CD4-positive, alpha-beta T cell (primary cell): ENCODE results near the gene PIK3R1. TPM values are rescaled to one million over a fixed set of nuclear protein-coding genes. Genes with fewer than 3 reads are reported as not detected.

Experiments
- ATAC-seq: fragments of 200-7000 bp; cut with Tn5 transposase; one replicate; pipeline ENCODE4 v1.10.0; 2022; ENCODE audit warnings: mild to moderate bottlenecking; ENCODE audit not compliant: poor library complexity
- CTCF ChIA-PET: fragments of 350-600 bp; sonication (Branson Sonifier 250); formaldehyde crosslinking; loops from one replicate; lab custom pipeline; 2021; ENCODE audit warnings: antibody characterized with exemption, inconsistent platforms; lab: Charles Lee
- POLR2A ChIA-PET: fragments of 350-600 bp; sonication (Branson Sonifier 250); formaldehyde crosslinking; loops from one replicate; lab custom pipeline; 2021; ENCODE audit warnings: antibody characterized with exemption, inconsistent platforms; lab: Charles Lee
- DNase-seq, 14 experiments: peaks; one replicate each; pipeline ENCODE4 v3.0.0-alpha.2; 2013 to 2020; ENCODE audit warnings: mixed read lengths in 2 of 14
- H3K27ac ChIP-seq, 2 donors: one replicate each; pipeline versions ENCODE4 v1.5.1 to v1.7.0; 2013; ENCODE audit warnings: low read length in 2 of 2, low read depth in 1 of 2, mild to moderate bottlenecking in 1 of 2
- H3K27me3 ChIP-seq, 2 experiments: 1 replicate in 1 of 2; 2 replicates in 1 of 2; pipeline versions ENCODE4 v1.6.1 to v1.7.0; 2013; ENCODE audit warnings: low read length in 2 of 2, control low read depth in 1 of 2, mild to moderate bottlenecking in 1 of 2, moderate library complexity in 1 of 2; ENCODE audit not compliant: insufficient read depth in 2 of 2, control insufficient read depth in 1 of 2
- H3K36me3 ChIP-seq: one replicate; pipeline ENCODE4 v1.6.1; 2013; ENCODE audit warnings: low read length, control low read depth; ENCODE audit not compliant: insufficient read depth
- H3K4me1 ChIP-seq: one replicate; pipeline ENCODE4 v1.6.1; 2013; ENCODE audit warnings: low read length, control low read depth; ENCODE audit not compliant: insufficient read depth
- H3K4me3 ChIP-seq: one replicate; pipeline ENCODE4 v1.5.1; 2013; ENCODE audit warnings: mild to moderate bottlenecking, low read length, moderate library complexity
- H3K9me3 ChIP-seq, 2 experiments: 1 replicate in 1 of 2; 2 replicates in 1 of 2; pipeline versions ENCODE4 v1.6.1 to v1.7.0; 2013; ENCODE audit warnings: low read length in 2 of 2, mild to moderate bottlenecking in 2 of 2, control low read depth in 1 of 2, moderate library complexity in 1 of 2; ENCODE audit not compliant: control insufficient read depth in 1 of 2, insufficient read depth in 1 of 2
- H3K27ac Mint-ChIP-seq: one replicate; pipeline ENCODE4 v1.8.0; 2020; ENCODE audit warnings: mixed read lengths
- H3K27me3 Mint-ChIP-seq: one replicate; pipeline ENCODE4 v1.8.0; 2021; ENCODE audit warnings: mixed read lengths
- H3K36me3 Mint-ChIP-seq: one replicate; pipeline ENCODE4 v1.8.0; 2021; ENCODE audit warnings: low read depth, mixed read lengths
- H3K4me1 Mint-ChIP-seq: one replicate; pipeline ENCODE4 v1.8.0; 2021; ENCODE audit warnings: low read depth, mixed read lengths
- H3K4me3 Mint-ChIP-seq: one replicate; pipeline ENCODE4 v1.8.0; 2020; ENCODE audit warnings: mild to moderate bottlenecking, mixed read lengths
- H3K9me3 Mint-ChIP-seq: one replicate; pipeline ENCODE4 v1.8.0; 2020; ENCODE audit warnings: mixed read lengths
- intact Hi-C, 2 experiments: fragments of 100-400 bp; cut with DNase I in 1 of 2; cut with micrococcal nuclease in 1 of 2; formaldehyde crosslinking; loops; one replicate each; pipeline versions ENCODE4 v1.15.1 to v1.9.0; 2023 to 2025; cut with DNase I, micrococcal nuclease
- total RNA-seq, 174 experiments: library from RNA in 2 of 174; stranded (reverse) in 2 of 174; gene quantifications; one replicate each; pipeline ENCODE4 v1.2.3 and lab custom pipeline; 2021 to 2026
- TF ChIP-seq, protein P1 (sequence below): fragments of 200-600 bp; IDR thresholded peaks from one replicate; pipeline ENCODE4 v1.8.0; 2022; ENCODE audit warnings: antibody characterized with exemption, mild to moderate bottlenecking

Gene PIK3R1
- total RNA-seq, 2 experiments from 2014 or later: 455 to 459 TPM

- H3K4me1 ChIP-seq: no peaks in the 10 kb centered on the region
- ChIA-PET CTCF (no interaction called here), POLR2A (no interaction called here)
- no peak for DNase-seq
- no peaks in the 10 kb centered on the region for H3K27me3 ChIP-seq
- no peaks in the 10 kb centered on the region for H3K27me3 Mint-ChIP-seq
- no peak overlapping the region for H3K27ac ChIP-seq
- no peak for ATAC-seq
- H3K36me3 ChIP-seq: no peaks in the 10 kb centered on the region
- H3K36me3 Mint-ChIP-seq: no peaks in the 10 kb centered on the region
- no peak overlapping the region for H3K27ac Mint-ChIP-seq
- H3K4me1 Mint-ChIP-seq: no peaks in the 10 kb centered on the region
- H3K9me3 ChIP-seq: no peaks in the 10 kb centered on the region
- H3K4me3 ChIP-seq: no peak overlapping the region
- no peaks in the 10 kb centered on the region for H3K9me3 Mint-ChIP-seq
- no peak overlapping the region for H3K4me3 Mint-ChIP-seq
- TF ChIP-seq, protein P1, sequence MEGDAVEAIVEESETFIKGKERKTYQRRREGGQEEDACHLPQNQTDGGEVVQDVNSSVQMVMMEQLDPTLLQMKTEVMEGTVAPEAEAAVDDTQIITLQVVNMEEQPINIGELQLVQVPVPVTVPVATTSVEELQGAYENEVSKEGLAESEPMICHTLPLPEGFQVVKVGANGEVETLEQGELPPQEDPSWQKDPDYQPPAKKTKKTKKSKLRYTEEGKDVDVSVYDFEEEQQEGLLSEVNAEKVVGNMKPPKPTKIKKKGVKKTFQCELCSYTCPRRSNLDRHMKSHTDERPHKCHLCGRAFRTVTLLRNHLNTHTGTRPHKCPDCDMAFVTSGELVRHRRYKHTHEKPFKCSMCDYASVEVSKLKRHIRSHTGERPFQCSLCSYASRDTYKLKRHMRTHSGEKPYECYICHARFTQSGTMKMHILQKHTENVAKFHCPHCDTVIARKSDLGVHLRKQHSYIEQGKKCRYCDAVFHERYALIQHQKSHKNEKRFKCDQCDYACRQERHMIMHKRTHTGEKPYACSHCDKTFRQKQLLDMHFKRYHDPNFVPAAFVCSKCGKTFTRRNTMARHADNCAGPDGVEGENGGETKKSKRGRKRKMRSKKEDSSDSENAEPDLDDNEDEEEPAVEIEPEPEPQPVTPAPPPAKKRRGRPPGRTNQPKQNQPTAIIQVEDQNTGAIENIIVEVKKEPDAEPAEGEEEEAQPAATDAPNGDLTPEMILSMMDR: no peak
- intact Hi-C loops: no loop called here
These were observed 44.6 kb upstream of the PIK3R1 start for GRCh38 chr5:68170826-68171558.

DNA sequence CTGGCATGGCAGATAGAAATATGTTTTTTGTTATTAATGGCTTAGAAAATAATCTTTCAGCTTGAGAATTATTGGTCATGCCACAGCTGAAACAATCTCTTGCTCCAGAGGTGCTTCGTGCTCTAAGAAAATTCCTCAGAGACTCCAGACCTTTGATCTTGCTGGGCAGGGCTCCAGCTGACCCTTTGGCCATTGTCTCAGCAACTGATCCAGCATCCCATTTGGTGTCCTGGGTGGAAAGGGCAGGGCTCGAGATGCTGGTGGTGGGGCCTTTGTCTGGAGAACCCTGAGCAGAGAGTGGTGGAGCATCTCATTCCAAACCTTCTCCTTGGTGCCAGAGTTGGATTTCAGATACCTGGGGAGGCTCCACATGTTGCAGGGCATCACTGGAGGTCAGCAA is 43.2 kb upstream of the PIK3R1 start:
- H3K4me3 Mint-ChIP-seq: no peak overlapping the region
- H3K27ac ChIP-seq: no peak overlapping the region
- no peaks in the 10 kb centered on the region for H3K27me3 ChIP-seq
- POLR2A ChIA-PET: no interaction called here
- DNase-seq (no peak), ATAC-seq (no peak)
- no peak overlapping the region for H3K4me3 ChIP-seq
- no peaks in the 10 kb centered on the region for H3K4me1 Mint-ChIP-seq
- H3K9me3 ChIP-seq: no peaks in the 10 kb centered on the region
- H3K36me3 Mint-ChIP-seq: no peaks in the 10 kb centered on the region
- H3K9me3 Mint-ChIP-seq: no peaks in the 10 kb centered on the region
- H3K4me1 ChIP-seq: no peaks in the 10 kb centered on the region
- TF ChIP-seq, protein P1: no peak
- no peaks in the 10 kb centered on the region for H3K36me3 ChIP-seq
- CTCF ChIA-PET: no interaction called here
- H3K27ac Mint-ChIP-seq: no peak overlapping the region
- intact Hi-C loops: no loop called here
- H3K27me3 Mint-ChIP-seq: no peaks in the 10 kb centered on the region

- Histone ChIP-seq H3K4me1 (no peaks in the 10 kb centered on the region), H3K9me3 (no peaks in the 10 kb centered on the region), H3K27ac (no peak overlapping the region), H3K27me3 (no peaks in the 10 kb centered on the region), H3K4me3 (no peak overlapping the region), H3K36me3 (no peaks in the 10 kb centered on the region)
- Mint-ChIP-seq H3K27ac (no peak overlapping the region), H3K4me1 (no peaks in the 10 kb centered on the region), H3K27me3 (no peaks in the 10 kb centered on the region), H3K9me3 (no peaks in the 10 kb centered on the region), H3K4me3 (no peak overlapping the region), H3K36me3 (no peaks in the 10 kb centered on the region)
- TF ChIP-seq, protein P1: no peak
- ChIA-PET CTCF (no interaction called here), POLR2A (no interaction called here)
- ATAC-seq: no peak
- intact Hi-C loops: no loop called here
- no peak for DNase-seq
These were observed 42.5 kb upstream of the PIK3R1 start for GRCh38 chr5:68173007-68173406.
